Measurements from ENCODE around the gene TMBIM1.
A peak's percentile ranks its signal among the peaks of the same experiment; 100 is the strongest.
"Not testable (repeated sequence)": the region's sequence is repeated elsewhere in the genome, so short reads cannot be mapped to it uniquely, and the experiment has no call there.

The TMBIM1 gene

DNA sequence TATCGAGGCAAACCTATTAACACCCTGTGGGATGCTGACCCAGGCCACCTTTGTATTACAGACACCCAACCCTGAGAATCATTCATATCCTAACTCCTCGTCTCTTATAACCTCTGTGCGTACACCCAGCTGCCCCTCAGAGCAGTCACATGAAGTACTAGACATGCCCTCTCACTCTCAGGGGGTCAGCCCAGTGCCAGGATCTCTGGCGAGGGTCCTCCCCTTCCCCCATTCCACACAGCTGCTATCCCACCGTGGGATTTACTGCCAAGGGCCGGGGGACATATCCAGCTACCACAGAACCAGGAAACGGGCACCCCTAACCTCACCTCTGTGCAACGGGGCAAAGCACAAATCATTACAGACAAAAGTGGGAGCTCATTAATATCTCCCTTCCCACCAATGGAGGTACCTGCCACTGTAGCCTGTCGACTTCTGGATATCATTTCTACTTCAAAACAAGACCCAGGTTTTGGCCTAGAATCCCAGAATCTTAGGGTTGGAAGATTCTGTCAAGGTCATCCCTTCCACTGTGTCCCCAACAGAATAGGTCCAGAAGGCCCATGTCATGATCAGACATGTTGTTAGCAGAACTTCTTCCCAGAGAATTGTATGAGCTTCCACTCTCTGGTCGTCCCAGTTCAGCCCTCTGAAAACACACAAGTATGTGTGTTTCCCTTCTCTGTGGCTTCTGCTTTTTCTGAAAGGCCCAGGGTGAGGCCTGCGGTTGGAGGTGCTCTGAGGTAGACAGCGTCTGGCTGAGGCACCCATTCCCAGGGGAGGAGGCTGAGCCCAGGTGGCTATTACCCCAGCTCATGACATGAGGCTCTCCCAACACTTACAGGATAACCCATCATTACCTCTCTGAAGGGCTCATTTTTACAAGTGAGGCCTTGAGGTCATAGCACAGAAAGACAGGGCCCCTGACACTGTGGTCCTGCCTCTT is 1.7 kb downstream of the TMBIM1 start:
- no peak for DNase-seq

- DNase-seq, result no peak
Measured at GRCh38 chr2:218289639-218290315, 2.5 kb downstream of the TMBIM1 start.

DNA sequence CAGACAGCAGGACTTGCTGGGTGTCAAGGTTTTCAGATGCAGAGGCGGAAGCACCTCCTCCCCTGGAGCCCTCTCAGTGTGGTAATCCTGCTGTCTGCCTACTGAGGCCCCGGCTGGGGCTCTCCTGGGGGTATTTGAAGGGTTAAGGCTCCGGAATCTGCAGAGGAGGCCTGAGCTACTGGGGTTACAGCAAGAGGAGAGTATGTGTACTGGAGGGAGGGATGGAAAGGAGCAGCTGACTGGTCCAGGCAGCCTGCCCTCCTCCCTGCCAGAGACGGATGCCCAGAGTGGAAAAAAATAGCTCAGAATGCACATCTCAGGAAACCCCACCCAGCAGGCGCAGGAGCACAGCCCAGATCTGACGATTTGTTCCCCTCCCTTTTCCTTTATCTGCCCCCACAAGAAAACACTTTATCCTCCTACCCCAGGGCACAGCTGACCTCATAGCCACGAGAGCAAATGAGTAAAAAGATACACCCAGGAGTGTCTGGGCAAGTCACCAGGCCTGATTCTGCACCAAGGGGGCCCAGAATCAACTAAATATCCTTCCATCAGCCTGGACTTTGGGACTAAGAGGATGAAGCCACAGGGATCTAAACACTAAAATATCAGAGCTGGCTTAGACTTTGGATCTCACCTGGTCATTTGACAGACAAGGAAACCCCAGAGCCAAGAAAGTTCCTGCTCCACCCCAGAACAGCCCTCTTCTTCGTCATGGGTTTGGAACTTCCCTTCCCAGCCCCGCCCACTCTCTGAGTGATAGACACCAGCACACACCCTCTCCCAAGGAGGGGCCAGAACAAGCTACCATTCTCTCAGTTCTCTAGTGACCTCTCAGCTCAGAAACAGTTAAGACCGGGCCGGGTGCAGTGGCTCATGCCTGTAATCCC is 5.5 kb downstream of the TMBIM1 start:
- DNase-seq, result no peak

DNA sequence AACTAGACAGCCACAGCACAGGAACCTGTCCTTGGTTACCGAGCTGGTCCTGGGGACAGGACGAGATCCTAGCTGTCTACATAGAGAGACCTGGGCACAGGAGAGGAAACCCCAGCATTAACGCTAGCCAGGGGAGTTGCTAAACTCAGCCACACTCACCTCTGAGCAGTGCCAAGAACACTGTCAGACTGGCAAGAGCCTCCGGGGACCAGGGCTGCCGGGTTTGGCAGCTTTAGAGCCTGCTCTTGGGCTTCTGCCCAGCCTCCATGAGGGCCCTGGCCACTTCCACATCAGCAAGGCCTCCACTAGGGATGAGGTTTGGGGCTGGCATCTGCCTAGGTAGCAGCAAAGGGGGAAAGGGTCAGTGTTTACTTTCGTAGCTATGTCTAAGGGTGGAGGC is 6.7 kb downstream of the TMBIM1 start:
- no peak for DNase-seq

DNA sequence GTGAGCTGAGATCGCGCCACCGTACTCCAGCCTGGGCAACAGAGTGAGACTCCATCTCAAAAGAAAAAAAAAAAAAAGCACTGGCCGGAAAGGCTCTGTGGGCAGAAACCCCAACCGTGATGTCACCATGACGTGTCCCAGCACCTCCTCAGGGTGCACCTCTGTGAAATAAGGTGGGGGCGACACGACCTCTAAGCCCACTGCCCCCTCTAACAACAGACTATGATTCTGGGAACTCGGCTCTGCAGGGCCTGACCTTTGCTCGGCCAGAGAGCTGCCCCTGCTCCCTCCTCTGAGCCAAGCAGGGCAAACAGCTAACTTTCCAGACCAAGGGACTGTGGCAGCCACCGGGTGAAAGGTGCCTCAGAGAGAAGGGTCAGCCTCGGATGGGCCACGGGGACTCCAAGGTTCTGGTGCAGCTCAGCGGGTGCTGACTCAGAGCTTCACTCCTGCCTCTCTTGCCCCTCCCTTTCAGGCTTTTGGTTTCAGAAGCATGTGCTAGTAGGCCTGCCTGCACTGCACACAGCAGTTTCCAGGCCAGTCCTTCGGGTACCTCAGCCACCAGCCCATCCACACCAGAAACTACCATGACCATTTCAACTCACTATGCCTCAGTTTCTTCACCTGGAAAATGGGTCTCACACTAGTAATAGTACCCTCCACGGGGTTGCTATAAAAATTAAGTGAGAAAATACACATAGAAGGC is 8.0 kb downstream of the TMBIM1 start:
- DNase-seq, result no peak

- no peak for DNase-seq
Measured at GRCh38 chr2:218282173-218282991, 9.9 kb downstream of the TMBIM1 start.

DNA sequence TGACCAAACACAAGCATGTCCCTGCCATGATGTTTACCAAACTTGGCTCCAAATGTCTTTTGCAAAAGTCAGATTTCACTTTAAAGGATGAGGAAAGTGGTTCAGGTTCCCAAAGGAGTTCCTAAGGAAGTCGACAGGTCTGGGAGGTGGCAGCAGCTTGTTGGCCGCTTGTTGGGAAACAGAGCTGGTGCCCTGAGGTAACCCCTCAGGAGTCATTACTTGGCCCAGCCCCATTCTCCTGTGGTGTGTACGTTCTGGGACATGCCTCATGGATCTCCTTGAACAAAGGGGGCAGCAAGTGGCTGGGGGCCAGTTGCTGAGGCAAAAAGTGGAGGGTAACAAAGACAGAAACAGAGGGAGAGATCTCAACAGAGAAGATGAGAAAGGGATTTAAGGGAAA is 10.9 kb downstream of the TMBIM1 start:
- DNase-seq, result no peak

GRCh38 chr2:218280260-218280870 is 11.9 kb downstream of the TMBIM1 start:
- no peak for DNase-seq

GRCh38 chr2:218278531-218279360 is 13.6 kb downstream of the TMBIM1 start:
- DNase-seq, result no peak

- no peak for DNase-seq
Measured at GRCh38 chr2:218277921-218278320, 14.4 kb downstream of the TMBIM1 start.

DNA sequence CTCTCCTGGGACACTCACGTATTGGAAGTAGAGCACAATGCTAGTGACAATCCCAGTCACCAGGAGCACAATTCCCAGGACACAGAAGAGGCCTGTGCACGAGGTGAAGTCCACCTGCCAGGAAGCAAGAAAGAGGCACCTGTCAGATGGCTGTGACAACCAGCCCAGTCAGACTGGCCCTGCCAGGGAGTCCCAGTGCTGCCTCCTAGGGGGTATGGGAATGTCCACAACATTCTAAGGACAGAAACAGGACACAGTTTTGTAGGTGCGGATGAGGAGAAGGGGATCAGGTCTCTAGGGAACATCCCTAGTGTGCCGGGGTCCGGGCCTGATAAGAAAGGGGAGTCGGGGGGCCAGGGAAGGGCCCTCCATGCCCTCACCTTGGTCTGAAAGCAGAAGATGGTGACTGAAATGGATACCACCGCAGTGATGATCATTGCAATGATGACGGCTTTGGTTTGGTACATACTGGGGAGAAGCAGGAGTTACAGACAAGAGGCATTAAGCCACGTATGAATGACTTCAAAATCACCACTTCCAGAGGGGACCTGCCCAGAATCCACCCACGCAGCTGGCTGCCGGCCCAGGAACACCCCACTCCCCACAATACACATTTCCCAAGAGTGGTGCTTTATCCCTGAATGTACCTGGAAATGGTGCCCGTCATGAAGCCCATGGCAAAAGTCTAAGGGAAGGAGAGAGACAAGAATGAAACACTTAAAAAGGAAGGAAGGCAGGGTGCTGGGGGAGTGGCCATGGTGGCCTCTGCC is 15.1 kb downstream of the TMBIM1 start:
- no peak for DNase-seq

DNA sequence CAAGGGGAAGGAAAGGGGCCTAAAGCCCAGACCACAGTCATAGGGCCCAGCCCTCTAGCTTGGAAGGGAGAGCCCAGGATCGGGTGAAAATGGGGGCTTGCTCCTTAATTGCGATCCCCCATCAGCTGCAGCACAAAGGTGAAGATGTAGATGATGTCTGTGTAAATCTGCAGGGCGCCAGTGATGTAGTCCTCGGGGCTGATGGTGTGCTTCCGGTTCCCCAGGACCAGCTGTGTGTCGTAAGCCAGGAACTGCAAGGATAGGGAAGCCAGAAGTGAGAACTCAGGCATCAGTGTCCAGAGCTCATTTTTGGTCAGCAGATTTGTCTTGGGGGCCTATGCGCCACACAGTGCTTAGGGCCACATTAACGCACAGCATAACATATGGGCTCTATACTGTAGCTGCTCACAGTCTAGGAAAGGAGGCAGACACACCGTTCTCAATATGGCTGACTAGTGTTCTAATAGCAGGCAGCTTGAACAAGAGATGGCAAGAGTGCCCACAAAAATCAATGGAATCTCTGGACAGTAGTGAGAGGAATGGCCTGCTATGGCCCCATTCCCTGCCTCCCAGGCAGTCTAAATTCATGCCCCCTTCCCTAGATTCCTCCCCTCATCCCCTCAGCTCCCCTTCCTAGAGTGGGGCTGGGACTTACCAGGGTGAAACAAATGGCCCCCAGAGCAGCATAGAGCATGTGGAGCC is 16.8 kb downstream of the TMBIM1 start:
- DNase-seq, result no peak

DNA sequence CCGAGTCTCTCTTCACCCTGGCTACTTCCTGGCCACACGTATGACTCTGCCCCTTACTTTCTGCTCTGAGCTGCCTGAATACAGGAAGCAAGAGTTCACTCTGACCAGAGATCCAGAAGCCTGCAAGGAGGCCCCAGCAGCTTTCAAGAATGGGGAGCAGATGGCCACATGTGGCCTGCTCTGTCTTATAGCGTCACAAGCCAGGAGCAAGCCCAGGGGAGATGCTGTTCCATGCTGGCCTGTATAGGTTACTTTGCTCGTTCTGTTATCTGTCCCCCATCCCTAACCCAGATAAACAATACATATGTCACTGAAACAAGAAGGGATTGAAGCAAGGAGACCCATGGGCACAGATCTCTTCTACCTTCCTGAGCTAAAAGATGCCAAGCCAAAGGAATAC is 17.7 kb downstream of the TMBIM1 start:
- DNase-seq, result no peak

DNA sequence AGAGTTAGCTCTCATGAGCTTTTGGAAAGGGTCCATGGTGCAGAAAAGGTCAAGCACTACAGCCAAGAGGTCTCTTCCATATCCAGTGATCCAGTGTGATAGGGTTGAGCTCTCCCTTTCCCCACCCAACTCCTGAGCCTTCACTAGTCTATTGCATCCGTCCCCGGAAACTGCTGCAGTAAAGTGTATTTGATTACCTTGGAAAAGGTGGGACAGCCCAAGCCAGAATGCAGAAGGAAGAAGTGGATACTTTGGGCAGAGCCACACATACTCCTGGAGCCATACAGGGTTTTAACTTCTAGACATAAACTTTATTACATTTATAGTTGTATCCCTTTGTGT is 18.4 kb downstream of the TMBIM1 start:
- no peak for DNase-seq

- DNase-seq, result not testable (repeated sequence)
Measured at GRCh38 chr2:218273214-218273907, 18.9 kb downstream of the TMBIM1 start.

DNA sequence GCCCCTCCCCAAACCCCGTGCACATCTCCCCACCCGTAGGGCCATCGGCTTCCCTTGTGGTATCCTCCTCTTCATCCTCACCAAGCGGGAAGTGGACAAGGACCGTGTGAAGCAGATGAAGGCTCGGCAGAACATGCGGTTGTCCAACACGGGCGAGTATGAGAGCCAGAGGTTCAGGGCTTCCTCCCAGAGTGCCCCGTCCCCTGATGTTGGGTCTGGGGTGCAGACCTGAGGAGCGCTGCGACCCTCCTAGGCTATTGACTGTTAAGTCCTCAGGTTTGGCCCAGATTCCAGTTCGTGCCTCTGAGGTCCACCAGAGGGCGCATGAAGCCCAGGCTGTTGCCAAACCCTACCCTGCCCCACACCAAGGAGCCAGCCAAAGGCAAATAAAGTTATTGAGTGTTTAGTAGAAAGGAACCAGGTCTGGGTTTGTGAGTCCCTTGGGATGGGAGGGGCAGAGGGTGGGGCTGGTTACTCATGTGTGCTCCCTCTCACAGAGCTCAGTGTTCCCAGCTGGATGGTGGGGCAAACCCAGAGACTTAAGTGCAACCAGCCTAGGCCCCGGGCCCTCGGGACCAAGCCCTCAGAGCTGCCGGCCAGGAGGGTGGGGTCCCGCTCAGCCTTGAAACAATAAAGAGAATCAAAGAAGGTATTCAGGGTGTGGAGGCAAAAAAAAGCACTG is 19.6 kb downstream of the TMBIM1 start:
- DNase-seq, result peak; percentile 51

- DNase-seq, result no peak
Measured at GRCh38 chr2:218271865-218272530, 20.3 kb downstream of the TMBIM1 start.

All from NCI-H1105 (cell line).